Occipital lobe (tissue), 2 donors: Measurements from ENCODE around the gene C3orf62. TPM values are rescaled to one million over a fixed set of nuclear protein-coding genes. Genes with fewer than 3 reads are reported as not detected.
A peak's percentile ranks its signal among the peaks of the same experiment; 100 is the strongest.

Experiments used
- DNase-seq: peaks from one replicate; lab custom pipeline; 2025; lab: John Stamatoyannopoulos, UW
- total RNA-seq: library from RNA; depleted of rRNA; stranded (reverse); fragments of >200 nt; gene quantifications from one replicate; pipeline ENCODE4 v1.2.3, GENCODE V29; 2014

Gene C3orf62
- total RNA-seq: 3.9 TPM

- DNase-seq: peak; percentile 79
Observed at GRCh38 chr3:49276475-49277382, at the start of gene C3orf62. TSS of gene C3orf62 (minus strand) at chr3:49277232. CDS start at chr3:49276872, 360 bp downstream.

GRCh38 chr3:49324768-49325167 is 47.7 kb upstream of the C3orf62 start:
- no peak for DNase-seq

GRCh38 chr3:49316696-49317457 is 39.8 kb upstream of the C3orf62 start:
- peak; percentile 15 for DNase-seq

- no peak for DNase-seq
Observed at GRCh38 chr3:49313896-49314688, 37.1 kb upstream of the C3orf62 start.

GRCh38 chr3:49311283-49311682 is 34.3 kb upstream of the C3orf62 start:
- DNase-seq: no peak

GRCh38 chr3:49310677-49311076 is 33.6 kb upstream of the C3orf62 start:
- DNase-seq: no peak

GRCh38 chr3:49305608-49306007 is 28.6 kb upstream of the C3orf62 start:
- no peak for DNase-seq

GRCh38 chr3:49302613-49303012 is 25.6 kb upstream of the C3orf62 start:
- DNase-seq: no peak

GRCh38 chr3:49300595-49300994 is 23.6 kb upstream of the C3orf62 start:
- DNase-seq: no peak

GRCh38 chr3:49298511-49298910 is 21.5 kb upstream of the C3orf62 start:
- no peak for DNase-seq

- no peak for DNase-seq
Observed at GRCh38 chr3:49296781-49297411, 19.9 kb upstream of the C3orf62 start.

- no peak for DNase-seq
Observed at GRCh38 chr3:49295489-49296058, 18.5 kb upstream of the C3orf62 start.

- DNase-seq: no peak
Observed at GRCh38 chr3:49294343-49294742, 17.3 kb upstream of the C3orf62 start.

- no peak for DNase-seq
Observed at GRCh38 chr3:49283997-49284396, 7.0 kb upstream of the C3orf62 start.

GRCh38 chr3:49279376-49279775 is 2.3 kb upstream of the C3orf62 start:
- no peak for DNase-seq

GRCh38 chr3:49278548-49278947 is 1.5 kb upstream of the C3orf62 start:
- no peak for DNase-seq

GRCh38 chr3:49277383-49277775 is 347 bp upstream of the C3orf62 start:
- DNase-seq: no peak

GRCh38 chr3:49273825-49274532 is 3.1 kb downstream of the C3orf62 start:
- DNase-seq: no peak

GRCh38 chr3:49271047-49271446 is 6.0 kb downstream of the C3orf62 start:
- DNase-seq: no peak

- no peak for DNase-seq
Observed at GRCh38 chr3:49270156-49270500, 6.9 kb downstream of the C3orf62 start.
